HCT116 (cell line): Measurements from ENCODE around the gene CLDN1. TPM values are rescaled to one million over a fixed set of nuclear protein-coding genes. Genes with fewer than 3 reads are reported as not detected.
"Not testable (repeated sequence)": the region's sequence is repeated elsewhere in the genome, so short reads cannot be mapped to it uniquely, and the experiment has no call there.

Source experiments
- ATAC-seq: fragments of 200-7000 bp; cut with Tn5 transposase; 2 replicates; pipeline ENCODE4 v1.9.1; 2020; ENCODE audit warnings: mild to moderate bottlenecking, moderate library complexity
- BruUV-seq: library from RNA; stranded (reverse); fragments of 400-500 nt; replicated peaks from 2 replicates; lab custom pipeline; 2021; lab: Mats Ljungman, UMichigan
- CTCF ChIA-PET: fragments of 300-600 bp; sonication (Branson Sonifier 250); formaldehyde crosslinking; loops from one replicate; lab custom pipeline; 2021; ENCODE audit warnings: antibody characterized with exemption; lab: Charles Lee
- POLR2A ChIA-PET: fragments of 300-600, 350-600 bp; sonication (Branson Sonifier 250); formaldehyde crosslinking; loops from one replicate; lab custom pipeline; 2021; ENCODE audit warnings: antibody characterized with exemption; lab: Charles Lee
- RAD21 ChIA-PET, 2 experiments: fragments of 300-600 bp; sonication (Branson Sonifier 250); formaldehyde crosslinking; loops; one replicate each; lab custom pipeline; 2023; ENCODE audit warnings: low total read pairs in 2 of 2; ENCODE audit not compliant: uncharacterized antibody in 2 of 2, unreplicated experiment in 2 of 2, low non-redundant PET in 1 of 2; lab: Charles Lee
- DNase-seq: peaks from one replicate; pipeline ENCODE4 v3.0.0-alpha.2; 2010; ENCODE audit warnings: low read depth, low spot score
- H2AFZ ChIP-seq: fragments of 200-600 bp; shearing (Covaris generic), sonication (generic); 2 replicates; pipeline ENCODE4 v1.6.1; 2017; ENCODE audit warnings: low read depth, mixed run types, mixed read lengths, antibody characterized with exemption, low read length; ENCODE audit not compliant: poor library complexity, severe bottlenecking
- H3K27ac ChIP-seq: 2 replicates; pipeline ENCODE4 v1.5.1; 2012; ENCODE audit warnings: low read depth, low read length
- H3K27me3 ChIP-seq: fragments of 200-600 bp; sonication (generic); 2 replicates; pipeline ENCODE4 v1.6.1; 2016; ENCODE audit warnings: mixed run types, low read length, mixed read lengths; ENCODE audit not compliant: insufficient read depth
- H3K36me3 ChIP-seq, 2 experiments: fragments of 200-500 bp in 1 of 2; fragments of 200-600 bp in 1 of 2; sonication (Bioruptor generic) in 1 of 2; sonication (generic) in 1 of 2; 2 replicates each; pipeline versions ENCODE4 v1.5.1 to v1.6.1; 2014 to 2016; ENCODE audit warnings: low read length in 2 of 2, inconsistent platforms in 1 of 2, mixed read lengths in 1 of 2, mixed run types in 1 of 2; ENCODE audit not compliant: insufficient read depth in 2 of 2, control insufficient read depth in 1 of 2
- H3K4me1 ChIP-seq, 2 experiments: fragments of 200-600 bp in 1 of 2; sonication (generic) in 1 of 2; 2 replicates each; pipeline versions ENCODE4 v1.5.1 to v1.6.1; 2012 to 2017; ENCODE audit warnings: low read length in 2 of 2, inconsistent platforms in 1 of 2, mild to moderate bottlenecking in 1 of 2, mixed read lengths in 1 of 2, mixed run types in 1 of 2, moderate library complexity in 1 of 2; ENCODE audit not compliant: insufficient read depth in 2 of 2, control insufficient read depth in 1 of 2
- H3K4me2 ChIP-seq: fragments of 200-600 bp; sonication (generic); 2 replicates; pipeline ENCODE4 v1.6.1; 2017; ENCODE audit warnings: mixed run types, low read length, mixed read lengths
- H3K4me3 ChIP-seq, 2 experiments: fragments of 200-600 bp in 1 of 2; sonication (generic) in 1 of 2; replicated peaks in 1 of 2; 2 replicates each; pipeline ENCODE4 v1.5.1; 2011 to 2016; ENCODE audit warnings: low read length in 2 of 2, control low read depth in 1 of 2, low read depth in 1 of 2, mild to moderate bottlenecking in 1 of 2, mixed read lengths in 1 of 2, mixed run types in 1 of 2
- H3K79me2 ChIP-seq: fragments of 200-600 bp; sonication (generic); 2 replicates; pipeline ENCODE4 v1.6.1; 2017; ENCODE audit warnings: mild to moderate bottlenecking, mixed run types, low read length, moderate library complexity, mixed read lengths; ENCODE audit not compliant: insufficient read depth
- H3K9ac ChIP-seq: fragments of 200-600 bp; sonication (generic); 2 replicates; pipeline ENCODE4 v1.6.1; 2016; ENCODE audit warnings: low read length, mixed read lengths
- H3K9me2 ChIP-seq: fragments of 200-600 bp; sonication (generic), shearing (Covaris generic); 2 replicates; pipeline ENCODE4 v1.6.1; 2017; ENCODE audit warnings: mixed run types, mild to moderate bottlenecking, moderate library complexity; ENCODE audit not compliant: insufficient read depth
- H3K9me3 ChIP-seq, 2 experiments: fragments of 200-500 bp in 1 of 2; fragments of 200-600 bp in 1 of 2; sonication (Bioruptor generic) in 1 of 2; sonication (generic) in 1 of 2; 2 replicates each; pipeline ENCODE4 v1.6.1; 2014 to 2017; ENCODE audit warnings: low read length in 2 of 2, mixed read lengths in 2 of 2, inconsistent platforms in 1 of 2, low read depth in 1 of 2, mild to moderate bottlenecking in 1 of 2, mixed run types in 1 of 2, moderate library complexity in 1 of 2; ENCODE audit not compliant: control insufficient read depth in 1 of 2, insufficient read depth in 1 of 2
- H4K20me1 ChIP-seq: fragments of 200-600 bp; sonication (generic), shearing (Covaris generic); 2 replicates; pipeline ENCODE4 v1.6.1; 2017; ENCODE audit warnings: mixed run types, mild to moderate bottlenecking, moderate library complexity; ENCODE audit not compliant: insufficient read depth
- EZH2phosphoT487 ChIP-seq: fragments of 200-600 bp; IDR thresholded peaks from 2 replicates; pipeline ENCODE4 v1.6.1; 2018; ENCODE audit warnings: antibody characterized with exemption, borderline replicate concordance
- FOSL1 ChIP-seq: IDR thresholded peaks from 2 replicates; pipeline ENCODE4 v1.6.1; 2012; ENCODE audit warnings: low read depth
- SIN3A ChIP-seq: IDR thresholded peaks from 2 replicates; pipeline ENCODE4 v1.6.1; 2012; ENCODE audit warnings: low read depth
- ZNF274 ChIP-seq: fragments of 200-500 bp; sonication (Bioruptor generic); IDR thresholded peaks from 2 replicates; pipeline ENCODE4 v1.6.1; 2014; ENCODE audit warnings: mild to moderate bottlenecking, low read depth, low read length, inconsistent platforms
- intact Hi-C: fragments of 100-400 bp; cut with micrococcal nuclease; formaldehyde crosslinking; loops from 2 replicates; pipeline ENCODE4 v1.10.0; 2022
- total RNA-seq: library from RNA; stranded (reverse); gene quantifications from one replicate; pipeline ENCODE4 v1.2.1, GENCODE V29; 2021; ENCODE audit not compliant: unreplicated experiment
- TF ChIP-seq, protein P1 (sequence below): IDR thresholded peaks from 2 replicates; pipeline ENCODE4 v1.6.1; 2012

CLDN1 gene
- total RNA-seq, 1 experiment from 2014 or later, result 0.20 TPM

GRCh38 chr3:190267464-190267863 lies 54.8 kb downstream of the CLDN1 start:
- RAD21 ChIA-PET, POLR2A ChIA-PET, BruUV-seq, ATAC-seq, H3K27me3 ChIP-seq, H3K27ac ChIP-seq, H3K9me2 ChIP-seq, H3K36me3 ChIP-seq, intact Hi-C loops, H3K9me3 ChIP-seq, H3K79me2 ChIP-seq, H3K4me2 ChIP-seq, H3K9ac ChIP-seq, CTCF ChIA-PET, H2AFZ ChIP-seq, H3K4me3 ChIP-seq, H4K20me1 ChIP-seq, DNase-seq, H3K4me1 ChIP-seq: not testable (repeated sequence)

- H3K4me1 ChIP-seq, result peaks cover 0 to 10% of the 10 kb centered on the region in 2 experiments; a peak in 2 of 4 replicates
- no peaks in the 10 kb centered on the region for H3K36me3 ChIP-seq
- H3K4me2 ChIP-seq, result no peak overlapping the region
- no peaks in the 10 kb centered on the region for H4K20me1 ChIP-seq
- no peaks in the 10 kb centered on the region for H3K27me3 ChIP-seq
- no peak for TF ChIP-seq SIN3A
- DNase-seq, result no peak
- POLR2A ChIA-PET, result no interaction called here
- H2AFZ ChIP-seq, result no peak overlapping the region
- no peak overlapping the region for H3K27ac ChIP-seq
- no peaks in the 10 kb centered on the region for H3K79me2 ChIP-seq
- no peak overlapping the region for H3K4me3 ChIP-seq
- BruUV-seq, result no TSS peak
- no peaks in the 10 kb centered on the region for H3K9me3 ChIP-seq
- H3K9ac ChIP-seq, result no peak overlapping the region
- no peaks in the 10 kb centered on the region for H3K9me2 ChIP-seq
- ATAC-seq, result no peak
- CTCF ChIA-PET, result no interaction called here
- intact Hi-C loops, result no loop called here
- RAD21 ChIA-PET, result no interaction called here
Measured at GRCh38 chr3:190266913-190267290, 55.3 kb downstream of the CLDN1 start.

GRCh38 chr3:190266265-190266912 lies 55.9 kb downstream of the CLDN1 start:
- CTCF ChIA-PET, result no interaction called here
- no peak overlapping the region for H2AFZ ChIP-seq
- intact Hi-C loops, result no loop called here

More at GRCh38 chr3:190266265-190266912, 55.9 kb downstream of the CLDN1 start:
- POLR2A ChIA-PET, result no interaction called here
- H3K27ac ChIP-seq, result no peak overlapping the region
- ATAC-seq (no peak), DNase-seq (no peak)
- H3K9me2 ChIP-seq, result no peaks in the 10 kb centered on the region
- RAD21 ChIA-PET, result no interaction called here
- no peaks in the 10 kb centered on the region for H3K36me3 ChIP-seq
- no peaks in the 10 kb centered on the region for H3K27me3 ChIP-seq
- no peaks in the 10 kb centered on the region for H3K9me3 ChIP-seq
- TF ChIP-seq, protein P1, sequence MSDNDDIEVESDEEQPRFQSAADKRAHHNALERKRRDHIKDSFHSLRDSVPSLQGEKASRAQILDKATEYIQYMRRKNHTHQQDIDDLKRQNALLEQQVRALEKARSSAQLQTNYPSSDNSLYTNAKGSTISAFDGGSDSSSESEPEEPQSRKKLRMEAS, result no peak
- TF ChIP-seq ZNF274, result no peak
- no peak for TF ChIP-seq EZH2phosphoT487
- no peak for TF ChIP-seq FOSL1
- no peak overlapping the region for H3K4me3 ChIP-seq
- H3K4me1 ChIP-seq, result peaks cover 0 to 10% of the 10 kb centered on the region in 2 experiments; a peak in 2 of 4 replicates
- H4K20me1 ChIP-seq, result no peaks in the 10 kb centered on the region
- no peaks in the 10 kb centered on the region for H3K79me2 ChIP-seq
- H3K9ac ChIP-seq, result no peak overlapping the region
- H3K4me2 ChIP-seq, result 0 out of 2 replicates have a peak overlapping the region, but pooled peaks have one; percentile 4
- BruUV-seq, result no TSS peak
